OCI-LY1 (cell line): ENCODE measurements around the gene NDUFC1.
"Not testable (repeated sequence)": the region's sequence is repeated elsewhere in the genome, so short reads cannot be mapped to it uniquely, and the experiment has no call there.

ENCODE experiments used
- EZH2 ChIP-seq: fragments of 200-600 bp; sonication (generic), shearing (Covaris generic); IDR thresholded peaks from 2 replicates; pipeline ENCODE4 v1.8.0; 2017; ENCODE audit warnings: borderline replicate concordance, mixed run types, mild to moderate bottlenecking, antibody characterized with exemption, low read length, moderate library complexity, mixed read lengths
- TF ChIP-seq, protein P1 (sequence below): fragments of 200-600 bp; sonication (generic), shearing (Covaris generic); IDR thresholded peaks from 2 replicates; pipeline ENCODE4 v1.5.1; 2017; ENCODE audit warnings: mild to moderate bottlenecking, antibody characterized with exemption, low read length, moderate library complexity, mixed read lengths

DNA sequence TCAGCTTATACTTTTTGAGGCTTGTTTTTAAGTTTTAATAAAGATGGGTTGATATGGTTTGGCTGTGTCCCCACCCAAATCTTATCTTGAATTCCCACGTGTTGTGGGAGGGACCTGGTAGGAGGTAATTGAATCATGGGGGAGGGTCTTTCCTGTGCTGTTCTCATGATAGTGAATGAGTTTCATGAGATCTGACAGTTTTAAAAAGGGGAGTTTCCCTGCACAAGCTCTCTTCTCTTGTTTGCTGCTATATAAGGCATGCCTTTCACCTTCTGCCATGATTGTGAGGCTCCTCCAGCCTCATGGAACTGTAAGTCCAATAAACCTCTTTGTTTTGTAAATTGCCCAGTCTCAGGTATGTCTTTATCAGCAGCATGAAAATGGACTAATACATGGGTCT, 19.8 kb upstream of the NDUFC1 start:
- TF ChIP-seq, protein P1, sequence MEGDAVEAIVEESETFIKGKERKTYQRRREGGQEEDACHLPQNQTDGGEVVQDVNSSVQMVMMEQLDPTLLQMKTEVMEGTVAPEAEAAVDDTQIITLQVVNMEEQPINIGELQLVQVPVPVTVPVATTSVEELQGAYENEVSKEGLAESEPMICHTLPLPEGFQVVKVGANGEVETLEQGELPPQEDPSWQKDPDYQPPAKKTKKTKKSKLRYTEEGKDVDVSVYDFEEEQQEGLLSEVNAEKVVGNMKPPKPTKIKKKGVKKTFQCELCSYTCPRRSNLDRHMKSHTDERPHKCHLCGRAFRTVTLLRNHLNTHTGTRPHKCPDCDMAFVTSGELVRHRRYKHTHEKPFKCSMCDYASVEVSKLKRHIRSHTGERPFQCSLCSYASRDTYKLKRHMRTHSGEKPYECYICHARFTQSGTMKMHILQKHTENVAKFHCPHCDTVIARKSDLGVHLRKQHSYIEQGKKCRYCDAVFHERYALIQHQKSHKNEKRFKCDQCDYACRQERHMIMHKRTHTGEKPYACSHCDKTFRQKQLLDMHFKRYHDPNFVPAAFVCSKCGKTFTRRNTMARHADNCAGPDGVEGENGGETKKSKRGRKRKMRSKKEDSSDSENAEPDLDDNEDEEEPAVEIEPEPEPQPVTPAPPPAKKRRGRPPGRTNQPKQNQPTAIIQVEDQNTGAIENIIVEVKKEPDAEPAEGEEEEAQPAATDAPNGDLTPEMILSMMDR, result not testable (repeated sequence)
- not testable (repeated sequence) for TF ChIP-seq EZH2
